HG03342 (cell line): ENCODE data around the gene EVI5.
"Not testable (repeated sequence)": the region's sequence is repeated elsewhere in the genome, so short reads cannot be mapped to it uniquely, and the experiment has no call there.

Experiments used
- ATAC-seq: cut with Tn5 transposase; IDR thresholded peaks from one replicate; pipeline ENCODE4 v1.9.1; 2021; ENCODE audit warnings: mild to moderate bottlenecking, moderate library complexity; ENCODE audit not compliant: unreplicated experiment

Gene EVI5

DNA sequence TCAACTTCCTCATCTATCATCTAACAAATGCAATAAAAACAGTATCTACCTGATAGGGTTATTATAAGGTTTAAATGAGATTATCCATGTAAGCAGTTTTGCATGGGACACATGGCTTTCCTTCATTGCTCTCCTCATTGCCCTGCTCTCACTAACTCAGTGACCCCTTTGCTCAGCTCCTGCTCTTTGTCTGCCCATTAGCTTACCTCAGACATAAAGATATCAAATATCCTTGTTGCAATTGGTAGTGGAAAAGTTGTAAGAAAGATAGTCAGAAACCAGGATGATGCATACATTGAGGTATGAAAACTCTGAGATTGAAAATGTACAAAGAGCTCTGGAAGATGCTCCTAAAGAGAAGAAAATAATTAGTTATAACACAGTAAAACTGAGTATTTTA lies 89.8 kb downstream of the EVI5 start:
- ATAC-seq = no peak

DNA sequence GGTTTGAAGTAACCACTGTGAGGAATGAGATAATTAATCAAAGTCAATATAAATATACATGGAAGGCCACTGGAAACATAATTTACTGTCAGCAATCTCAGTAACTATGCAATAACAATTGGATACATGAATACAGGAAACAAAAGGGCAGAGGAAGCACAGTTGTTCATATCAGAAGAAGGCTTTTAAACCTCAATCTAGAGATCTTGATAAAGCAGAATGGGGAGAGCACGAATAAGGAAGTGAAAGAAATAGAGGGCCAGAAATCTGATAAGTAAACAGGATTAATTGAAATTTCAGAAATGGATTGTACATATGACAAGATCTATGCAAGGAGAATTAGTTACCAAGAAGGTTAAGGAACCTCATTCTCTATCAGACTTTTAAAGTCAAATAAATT lies 93.0 kb downstream of the EVI5 start:
- ATAC-seq = no peak

DNA sequence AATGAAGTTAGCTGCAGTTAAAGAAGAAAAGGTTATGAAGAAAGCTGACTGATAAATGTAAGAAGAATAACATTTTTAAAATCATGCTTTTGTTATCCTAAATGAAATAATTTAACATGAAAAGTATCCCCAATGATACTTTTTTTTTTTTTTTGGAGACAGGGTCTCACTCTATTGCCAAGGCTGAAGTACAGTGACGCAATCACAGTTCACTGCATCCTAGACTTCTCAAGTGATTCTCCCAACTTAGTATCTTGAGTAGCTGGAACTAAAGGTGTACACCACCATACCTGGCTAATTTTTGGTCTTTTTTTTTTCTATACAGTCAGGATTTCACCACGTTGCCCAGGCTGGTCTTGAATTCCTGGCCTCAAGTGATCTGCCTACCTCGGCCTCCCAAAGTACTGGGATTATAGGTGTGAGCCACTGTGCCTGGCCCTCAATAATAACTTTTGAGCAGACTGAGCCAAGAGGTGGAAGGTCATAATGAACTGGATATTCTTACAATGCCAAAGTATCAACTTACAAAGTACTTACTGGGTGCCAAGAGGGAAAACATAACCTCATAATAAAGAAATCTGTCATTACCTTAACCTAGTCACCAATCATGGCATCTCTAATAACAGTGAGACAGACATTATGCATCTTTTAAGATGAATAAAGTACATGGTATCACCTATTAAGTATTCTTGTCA lies 94.5 kb downstream of the EVI5 start:
- ATAC-seq = no peak

DNA sequence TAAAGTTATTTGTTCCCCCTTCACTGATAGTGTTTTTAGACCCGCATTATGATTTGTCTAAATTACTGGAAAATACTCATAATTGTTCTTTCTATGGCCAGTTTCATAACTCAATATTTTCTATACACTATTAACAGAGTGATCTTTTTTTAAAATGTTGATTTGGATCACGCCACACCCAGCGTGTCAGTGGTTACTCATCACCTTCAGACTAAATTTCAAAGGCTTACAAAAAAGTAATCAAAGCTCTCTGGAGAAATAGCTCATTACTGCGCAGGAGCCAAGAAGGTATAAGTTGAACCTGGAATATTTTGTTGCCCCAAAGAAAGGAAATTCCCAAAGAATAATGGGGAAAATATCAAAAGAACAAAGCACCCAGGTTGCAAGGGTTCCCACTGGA lies 104.9 kb downstream of the EVI5 start:
- ATAC-seq = no peak

DNA sequence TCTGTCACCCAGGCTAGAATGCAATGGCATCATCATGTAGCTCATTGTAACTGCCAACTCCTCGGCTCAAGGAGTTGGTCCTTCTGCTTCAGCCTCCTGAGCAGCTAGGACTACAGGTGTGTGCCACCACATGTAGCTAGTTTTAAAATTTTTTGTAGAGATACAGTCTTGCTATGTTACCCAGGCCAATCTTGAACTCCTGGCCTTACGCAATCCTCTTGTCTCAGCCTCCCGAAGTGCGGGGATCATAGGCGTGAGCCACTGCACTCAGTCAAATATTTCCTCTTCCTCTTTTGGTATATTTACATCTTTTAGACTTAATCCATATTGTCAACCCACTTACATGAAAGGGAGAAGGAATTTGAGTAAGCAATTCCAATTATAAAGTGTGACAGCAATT lies 121.1 kb downstream of the EVI5 start:
- ATAC-seq = no peak

DNA sequence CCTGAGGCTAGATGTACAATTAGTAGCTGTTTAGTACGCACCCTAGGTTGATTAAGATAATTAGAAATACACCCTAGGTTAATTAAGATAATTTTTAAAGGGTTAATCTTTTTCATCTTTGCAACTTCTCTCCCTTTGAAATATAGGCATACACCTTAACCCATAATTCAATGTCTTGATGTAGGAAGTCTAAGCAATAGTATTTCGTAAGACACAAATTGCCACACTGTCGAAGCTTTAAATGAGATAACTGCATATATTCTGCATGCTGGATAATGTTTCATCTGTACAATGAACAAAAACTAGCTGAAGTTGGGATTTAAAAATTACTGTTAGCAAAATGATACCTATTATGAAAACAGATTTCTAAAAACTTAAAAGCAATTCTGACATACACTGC lies 122.9 kb downstream of the EVI5 start:
- ATAC-seq = no peak

DNA sequence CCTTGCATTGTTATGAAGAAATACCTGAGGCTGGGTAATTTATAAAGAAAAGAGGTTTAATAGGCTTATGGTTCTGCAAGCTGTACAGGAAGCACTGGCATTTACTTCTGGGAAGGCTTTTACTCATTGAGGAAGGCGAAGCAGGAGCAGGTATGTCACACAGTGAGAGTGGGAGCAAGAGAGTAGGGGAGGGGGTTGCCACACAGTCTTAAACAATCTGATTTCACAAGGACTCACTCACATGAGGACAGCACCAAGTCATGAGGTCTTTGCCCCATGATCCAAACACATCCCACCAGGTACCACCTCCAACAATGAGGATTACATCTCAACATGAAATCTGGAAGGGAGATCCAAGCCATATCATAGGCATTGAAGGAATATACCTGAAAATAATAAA lies 127.2 kb downstream of the EVI5 start:
- no peak for ATAC-seq

DNA sequence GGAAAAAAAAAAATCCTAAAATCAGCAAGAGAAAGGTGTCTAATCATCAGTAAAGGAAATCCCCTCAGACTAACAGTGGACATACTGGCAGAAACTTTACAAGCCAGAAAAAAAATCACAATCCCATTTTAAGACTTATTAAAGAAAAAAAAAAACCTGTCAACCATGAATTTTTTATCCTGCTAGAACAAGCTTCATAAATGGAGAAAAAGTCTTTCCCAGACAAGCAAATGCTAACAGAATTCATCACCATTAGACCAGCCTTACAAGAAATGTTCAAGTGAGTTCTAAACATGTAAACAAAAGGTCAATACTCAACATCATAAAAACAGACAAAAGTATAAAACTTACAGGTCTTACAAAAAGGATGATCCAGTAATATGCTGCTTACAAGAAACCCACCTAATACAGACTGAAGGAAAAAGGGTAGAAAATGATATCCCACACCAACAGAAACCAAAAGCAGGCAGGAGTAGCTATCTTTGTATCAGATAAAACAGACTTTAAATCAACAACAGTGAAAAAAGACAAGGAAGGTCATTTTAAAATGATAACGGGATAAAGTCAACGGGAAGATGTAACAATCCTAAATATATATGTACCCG lies 129.6 kb downstream of the EVI5 start:
- ATAC-seq = no peak

DNA sequence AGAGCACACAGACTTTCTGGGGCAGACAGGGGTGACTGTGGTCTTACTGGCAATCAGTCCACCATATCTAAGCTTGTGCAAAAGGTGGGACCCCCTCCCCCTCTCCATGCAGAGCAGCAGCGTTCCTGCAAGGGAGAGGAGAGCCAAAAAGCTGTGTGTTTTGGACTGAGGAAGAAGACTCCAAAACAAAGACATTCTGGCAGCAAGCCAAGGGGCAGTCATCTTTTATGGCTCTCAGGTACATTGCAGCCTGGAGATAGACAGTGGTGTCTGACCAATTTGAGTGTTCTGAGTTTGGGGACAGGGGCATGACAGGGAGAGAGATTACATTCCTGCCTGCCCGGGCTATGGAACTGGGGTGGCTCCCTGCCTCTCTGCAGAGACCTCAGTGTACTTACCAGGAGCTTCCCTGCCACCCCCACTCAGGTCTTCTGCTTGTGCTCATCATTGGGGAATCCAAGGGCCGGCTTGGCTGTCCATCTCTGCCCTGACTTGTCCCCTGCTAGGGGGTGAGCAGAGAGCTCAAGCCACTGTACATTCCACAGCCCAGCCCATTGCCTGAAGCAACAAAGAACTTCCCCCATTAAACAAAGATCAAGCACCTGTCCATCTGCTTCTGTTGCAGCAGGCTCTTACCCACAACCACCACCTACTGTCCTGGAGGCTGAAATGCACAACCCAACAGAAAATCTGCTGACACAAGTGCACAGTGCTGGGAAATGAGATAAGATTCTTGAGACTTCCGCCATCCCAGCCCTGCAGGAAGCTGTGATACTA lies 131.1 kb downstream of the EVI5 start:
- no peak for ATAC-seq

DNA sequence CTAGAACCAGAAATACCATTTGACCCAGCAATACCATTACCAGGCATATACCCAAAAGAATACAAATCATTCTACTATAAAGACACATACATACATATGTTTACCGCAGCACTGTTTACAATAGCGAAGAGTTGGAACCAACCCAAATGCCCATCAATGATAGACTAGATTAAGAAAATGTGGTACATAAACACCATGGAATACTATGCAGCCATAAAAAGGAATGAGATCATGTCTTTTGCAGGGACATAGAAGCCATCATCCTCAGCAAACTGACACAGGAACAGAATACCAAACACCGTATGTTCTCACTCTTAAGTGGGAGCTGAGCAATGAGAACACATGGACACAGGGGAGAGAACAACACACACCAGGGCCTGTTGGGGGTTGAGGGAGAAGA lies 144.2 kb downstream of the EVI5 start:
- ATAC-seq = not testable (repeated sequence)

DNA sequence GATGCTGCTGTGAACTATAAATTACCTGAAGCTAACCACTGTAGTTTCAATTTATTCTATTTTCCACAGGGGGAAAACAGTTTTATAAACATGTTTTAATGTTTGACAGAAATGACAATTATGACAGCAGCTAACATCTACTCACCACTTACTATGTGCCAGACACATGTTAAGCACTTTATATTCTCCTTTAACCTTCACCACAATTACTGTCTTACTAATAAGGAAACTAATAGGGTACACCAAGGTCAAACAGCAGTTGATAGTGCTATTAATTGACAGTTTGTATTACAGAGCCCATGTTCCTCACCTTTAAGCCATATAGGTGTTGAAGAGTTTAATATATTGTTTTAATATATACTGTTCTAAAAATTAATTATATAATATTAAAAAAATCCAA lies 146.4 kb downstream of the EVI5 start:
- ATAC-seq = no peak

DNA sequence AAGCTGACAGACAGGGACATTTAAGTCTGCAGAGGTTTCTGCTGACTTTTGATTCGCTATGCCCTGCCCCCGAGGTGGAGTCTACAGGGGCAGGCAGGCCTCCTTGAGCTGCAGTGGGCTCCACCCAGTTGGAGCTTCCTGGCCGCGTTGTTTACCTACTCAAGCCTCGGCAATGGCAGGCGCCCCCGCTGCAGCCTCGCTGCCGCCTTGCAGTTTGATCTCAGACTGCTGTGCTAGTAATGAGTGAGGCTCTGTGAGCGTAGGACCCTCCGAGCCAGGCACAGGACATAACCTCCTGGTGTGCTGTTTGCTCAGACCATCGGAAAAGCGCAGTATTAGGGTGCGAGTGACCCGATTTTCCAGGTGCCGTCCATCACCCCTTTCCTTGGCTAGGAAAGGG lies 149.7 kb downstream of the EVI5 start:
- not testable (repeated sequence) for ATAC-seq

DNA sequence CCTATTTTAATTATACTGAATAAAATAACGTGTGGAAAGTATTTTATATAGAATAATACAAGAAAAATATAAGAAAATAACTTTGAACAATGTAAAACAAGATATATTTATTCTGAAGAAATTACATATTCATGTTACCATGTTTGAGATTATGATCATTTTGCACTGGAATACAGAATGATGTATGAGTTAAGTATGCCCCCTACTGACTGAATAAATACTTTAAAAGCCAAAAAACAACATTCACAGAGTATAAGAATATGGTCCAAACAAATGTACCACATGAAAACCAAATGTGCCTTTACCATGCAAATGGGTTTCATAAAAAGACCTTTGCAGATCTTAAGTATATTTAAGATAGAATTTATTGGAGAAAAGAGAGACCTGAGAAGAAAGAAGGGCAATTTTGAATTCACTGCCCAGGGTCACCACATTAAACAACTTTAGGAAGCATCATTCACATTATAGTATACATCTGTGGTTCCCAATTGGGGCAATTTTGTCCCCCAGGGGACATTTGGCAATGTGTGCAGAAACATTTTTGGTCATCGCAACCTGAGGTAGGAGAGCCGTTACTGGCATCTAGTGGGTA lies 161.6 kb downstream of the EVI5 start:
- ATAC-seq = no peak

DNA sequence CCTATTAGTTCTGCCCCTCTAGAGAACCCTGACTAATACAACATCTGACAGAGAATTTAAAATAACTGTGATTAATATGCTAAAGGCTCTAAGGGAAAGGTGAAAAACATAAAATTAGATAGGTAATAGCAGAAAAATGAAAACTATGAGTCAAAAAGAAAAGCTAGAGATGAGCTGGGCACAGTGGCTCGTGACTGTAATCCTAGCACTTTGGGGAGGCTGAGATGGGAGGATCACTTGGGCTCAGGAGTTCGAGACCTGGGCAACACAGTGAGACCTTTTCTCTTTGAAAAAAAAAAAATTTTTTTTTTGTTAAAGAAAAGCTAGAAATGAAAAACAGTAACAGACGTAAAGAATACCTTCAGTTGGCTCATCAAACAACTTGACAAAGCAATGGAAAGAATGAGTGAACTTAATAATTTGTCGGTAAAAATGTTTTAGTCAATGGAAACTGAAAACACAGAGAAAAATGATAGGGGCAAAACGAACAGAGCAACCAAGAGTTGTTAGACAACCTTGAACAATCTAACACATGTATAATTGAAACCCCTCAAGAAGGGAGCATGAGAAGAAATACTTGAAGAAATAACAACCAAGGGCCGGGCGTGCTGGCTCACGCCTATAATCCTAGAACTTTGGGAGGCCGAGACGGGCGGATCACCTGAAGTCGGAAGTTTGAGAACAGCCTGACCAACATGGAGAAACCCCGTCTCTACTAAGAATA lies 165.3 kb downstream of the EVI5 start:
- no peak for ATAC-seq

DNA sequence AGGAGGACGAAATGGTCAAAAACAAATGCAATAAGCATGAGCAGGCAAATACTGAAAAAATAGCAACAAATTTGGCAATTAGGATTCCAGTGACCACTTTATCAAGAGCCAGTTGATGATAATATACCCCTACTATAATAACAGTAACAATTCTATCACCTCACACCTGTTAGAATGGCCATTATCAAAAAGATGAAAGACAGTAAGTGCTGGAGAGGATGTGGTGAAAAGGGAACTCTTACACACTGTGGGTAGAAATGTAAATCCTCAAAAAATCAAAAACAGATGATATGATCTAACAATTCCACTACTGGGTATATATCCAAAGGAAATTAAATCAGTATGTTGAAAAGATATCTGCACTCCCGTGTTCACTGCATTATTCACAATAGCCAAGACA lies 183.9 kb downstream of the EVI5 start:
- ATAC-seq = no peak

DNA sequence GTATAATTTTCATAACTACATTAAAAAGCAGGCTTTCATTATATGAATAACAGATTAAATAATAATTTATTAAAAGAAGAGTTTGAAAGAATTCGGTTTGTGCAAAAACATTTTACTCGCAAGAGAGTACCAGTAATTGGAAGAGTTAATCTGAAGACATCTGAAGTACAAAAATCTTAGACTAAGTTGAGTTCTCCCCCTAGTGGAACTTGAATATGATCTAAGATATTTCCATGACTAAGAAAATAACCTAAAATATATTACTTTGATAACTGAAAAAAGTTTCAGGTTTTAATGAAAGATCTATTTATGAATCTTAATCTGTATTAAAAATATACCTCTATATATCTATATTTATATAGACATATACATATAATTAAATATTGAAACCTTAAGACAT lies 185.7 kb downstream of the EVI5 start:
- ATAC-seq = no peak

DNA sequence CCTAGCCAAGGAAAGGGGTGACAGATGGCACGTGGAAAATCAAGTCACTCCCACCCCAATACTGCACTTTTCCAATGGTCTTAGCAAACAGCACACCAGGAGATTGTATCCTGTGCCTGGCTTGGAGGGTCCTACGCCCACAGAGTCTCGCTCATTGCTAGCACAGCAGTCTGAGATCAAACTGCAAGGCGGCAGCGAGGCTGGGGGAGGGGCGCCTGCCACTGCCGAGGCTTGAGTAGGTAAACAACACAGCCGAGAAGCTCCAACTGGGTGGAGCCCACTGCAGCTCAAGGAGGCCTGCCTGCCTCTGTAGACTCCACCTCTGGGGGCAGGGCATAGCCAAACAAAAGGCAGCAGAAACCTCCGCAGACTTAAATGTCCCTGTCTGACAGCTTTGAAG lies 195.5 kb downstream of the EVI5 start:
- ATAC-seq = not testable (repeated sequence)

DNA sequence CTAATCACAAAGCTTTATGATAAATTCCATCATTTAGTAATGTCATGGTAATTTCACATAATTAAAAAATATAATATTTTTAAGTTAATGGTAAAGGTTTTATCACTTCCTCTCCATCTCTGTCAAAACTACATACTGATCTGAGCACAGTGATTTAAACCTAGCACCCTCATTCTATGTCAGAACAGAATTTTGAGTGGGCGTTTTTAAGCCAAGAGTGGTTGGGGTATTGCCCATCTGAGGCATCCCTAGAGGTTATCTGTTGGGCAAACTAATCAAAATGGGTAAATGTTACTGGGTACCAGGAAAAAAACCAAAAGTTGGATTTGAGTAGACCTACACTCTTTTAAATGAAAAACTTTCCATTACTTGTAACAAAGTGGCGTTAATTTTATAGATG lies 197.5 kb downstream of the EVI5 start:
- no peak for ATAC-seq

DNA sequence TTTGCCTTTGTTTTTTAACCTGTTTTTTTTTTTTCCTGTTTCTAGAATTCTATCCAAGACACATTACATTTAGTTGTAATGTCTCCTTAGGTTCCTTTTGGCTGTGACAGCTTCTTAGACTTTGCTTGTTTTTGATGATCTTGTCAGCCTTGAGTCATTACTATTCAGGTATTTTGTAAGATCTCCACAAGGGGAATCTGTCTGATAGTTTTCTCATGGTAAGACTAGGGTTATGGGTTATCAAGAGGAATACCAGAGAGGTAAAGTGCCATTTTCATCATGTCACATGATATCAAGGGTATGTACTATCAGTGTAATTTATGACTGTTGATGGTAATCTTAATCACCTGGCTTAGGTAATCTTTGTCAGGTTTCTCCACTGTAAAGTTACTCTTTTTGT lies 199.1 kb downstream of the EVI5 start:
- ATAC-seq = no peak

DNA sequence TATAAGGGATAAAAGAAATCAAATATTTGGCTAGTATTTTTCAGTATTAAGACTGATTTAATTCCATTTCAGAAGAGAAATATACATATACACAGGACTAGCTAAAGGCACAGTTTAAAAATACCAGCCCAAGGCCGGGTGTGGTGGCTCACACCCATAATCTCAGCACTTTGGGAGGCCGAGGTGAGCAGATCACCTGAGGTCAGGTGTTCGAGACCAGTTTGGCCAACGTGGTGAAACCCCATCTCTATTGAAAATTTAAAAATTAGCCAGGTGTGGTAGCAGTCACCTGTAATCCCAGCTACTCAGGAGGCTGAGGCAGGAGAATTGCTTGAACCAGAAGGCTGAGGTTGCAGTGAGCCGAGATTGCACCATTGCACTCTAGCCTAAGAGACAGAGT lies 200.1 kb downstream of the EVI5 start:
- peak; percentile 17 for ATAC-seq
